B cell (primary cell): Measurements from ENCODE around the gene EMP2. TPM values are rescaled to one million over a fixed set of nuclear protein-coding genes. Genes with fewer than 3 reads are reported as not detected.

Experiments
- ATAC-seq: fragments of 200-7000 bp; cut with Tn5 transposase; one replicate; pipeline ENCODE4 v1.10.0; 2021; ENCODE audit warnings: low read depth, mild to moderate bottlenecking, moderate number of reproducible peaks, moderate library complexity
- CTCF ChIA-PET: fragments of 350-600 bp; sonication (Branson Sonifier 250); formaldehyde crosslinking; loops from one replicate; lab custom pipeline; 2021; ENCODE audit warnings: antibody characterized with exemption, inconsistent platforms; lab: Charles Lee
- POLR2A ChIA-PET: fragments of 350-600 bp; sonication (Branson Sonifier 250); formaldehyde crosslinking; loops from one replicate; lab custom pipeline; 2021; ENCODE audit warnings: antibody characterized with exemption; lab: Charles Lee
- DNase-seq: peaks from one replicate; pipeline ENCODE4 v3.0.0; 2013
- H2AFZ ChIP-seq: 2 replicates; pipeline ENCODE4 v1.6.1; 2012; ENCODE audit warnings: mild to moderate bottlenecking, low read depth, low read length; ENCODE audit not compliant: insufficient read depth, poor library complexity, severe bottlenecking
- H3K27ac ChIP-seq, 2 donors: 1 replicate in 1 of 2; 2 replicates in 1 of 2; pipeline ENCODE4 v1.5.1; 2012 to 2013; ENCODE audit warnings: low read length in 2 of 2, mild to moderate bottlenecking in 2 of 2, moderate library complexity in 1 of 2
- H3K27me3 ChIP-seq, 4 experiments: fragments of 200-600 bp in 1 of 4; sonication (generic) in 1 of 4; replicated peaks in 1 of 4; 1 replicate in 2 of 4; 2 replicates in 2 of 4; pipeline versions ENCODE4 v1.6.1 to v1.7.0; 2013 to 2016; ENCODE audit warnings: low read length in 3 of 4, mild to moderate bottlenecking in 2 of 4, mixed read lengths in 1 of 4, moderate library complexity in 1 of 4; ENCODE audit not compliant: insufficient read depth in 4 of 4, control insufficient read depth in 3 of 4; ENCODE audit errors: control extremely low read depth in 1 of 4
- H3K36me3 ChIP-seq, 2 experiments: replicated peaks in 1 of 2; 1 replicate in 1 of 2; 2 replicates in 1 of 2; pipeline versions ENCODE4 v1.6.1 to v1.7.1; 2013; ENCODE audit warnings: low read length in 1 of 2; ENCODE audit not compliant: insufficient read depth in 2 of 2, control insufficient read depth in 1 of 2; ENCODE audit errors: control extremely low read depth in 1 of 2, extremely low read depth in 1 of 2
- H3K4me1 ChIP-seq, 2 donors: fragments of 200-600 bp in 1 of 2; sonication (generic) in 1 of 2; 1 replicate in 1 of 2; 2 replicates in 1 of 2; pipeline versions ENCODE4 v1.5.1 to v1.6.1; 2013 to 2017; ENCODE audit warnings: low read length in 2 of 2; ENCODE audit not compliant: control insufficient read depth in 2 of 2, insufficient read depth in 2 of 2
- H3K4me2 ChIP-seq: replicated peaks from 2 replicates; pipeline ENCODE3; 2012; ENCODE audit warnings: mild to moderate bottlenecking, low read depth, low read length; ENCODE audit not compliant: poor library complexity, severe bottlenecking
- H3K4me3 ChIP-seq, 5 experiments: fragments of 200-600 bp in 1 of 5; sonication (generic) in 1 of 5; 1 replicate in 3 of 5; 2 replicates in 2 of 5; pipeline versions ENCODE4 v1.5.1 to v1.7.0; 2011 to 2016; ENCODE audit warnings: low read length in 4 of 5, mild to moderate bottlenecking in 4 of 5, low read depth in 2 of 5, control low read depth in 1 of 5, moderate library complexity in 1 of 5; ENCODE audit not compliant: insufficient read depth in 1 of 5; ENCODE audit errors: control extremely low read depth in 1 of 5, extremely low read depth in 1 of 5
- H3K79me2 ChIP-seq: fragments of 200-600 bp; sonication (generic); one replicate; pipeline ENCODE4 v1.6.0; 2016; ENCODE audit warnings: low read length; ENCODE audit not compliant: control insufficient read depth, insufficient read depth
- H3K9ac ChIP-seq: fragments of 200-600 bp; sonication (generic); 2 replicates; pipeline ENCODE4 v1.6.1; 2017; ENCODE audit warnings: mild to moderate bottlenecking, low read length, moderate library complexity
- H3K9me3 ChIP-seq, 3 donors: one replicate each; pipeline versions ENCODE4 v1.6.1 to v1.7.1; 2013; ENCODE audit warnings: low read length in 2 of 3; ENCODE audit not compliant: control insufficient read depth in 2 of 3, insufficient read depth in 1 of 3; ENCODE audit errors: control extremely low read depth in 1 of 3
- H4K20me1 ChIP-seq: 2 replicates; pipeline ENCODE4 v1.6.0; 2012; ENCODE audit warnings: mild to moderate bottlenecking, low read length; ENCODE audit not compliant: insufficient read depth, control insufficient read depth, poor library complexity, severe bottlenecking
- H3K27ac Mint-ChIP-seq: one replicate; pipeline ENCODE4 v1.8.0; 2021; ENCODE audit warnings: mixed read lengths
- H3K27me3 Mint-ChIP-seq: one replicate; pipeline ENCODE4 v1.8.0; 2021; ENCODE audit warnings: mixed read lengths
- H3K4me1 Mint-ChIP-seq: one replicate; pipeline ENCODE4 v1.8.0; 2021; ENCODE audit warnings: mixed read lengths
- H3K4me3 Mint-ChIP-seq: one replicate; pipeline ENCODE4 v1.8.0; 2021; ENCODE audit warnings: mixed read lengths
- H3K9me3 Mint-ChIP-seq: one replicate; pipeline ENCODE4 v1.8.0; 2022; ENCODE audit warnings: mixed read lengths; ENCODE audit not compliant: insufficient read depth
- CTCF ChIP-seq: fragments of 200-600 bp; IDR thresholded peaks from one replicate; pipeline ENCODE4 v1.8.0; 2022; ENCODE audit warnings: antibody characterized with exemption, mild to moderate bottlenecking
- EZH2 ChIP-seq: IDR thresholded peaks from 2 replicates; pipeline ENCODE4 v1.6.1; 2012; ENCODE audit warnings: borderline replicate concordance, low read depth, mild to moderate bottlenecking, moderate library complexity, low read length; ENCODE audit not compliant: insufficient read depth, poor library complexity, severe bottlenecking
- WGBS: methylation state at CpG from one replicate; pipeline ENCODE4 v1.1.5; 2013; ENCODE audit warnings: missing lambda C conversion rate; ENCODE audit not compliant: insufficient coverage; 5-methylcytosine and 5-hydroxymethylcytosine counted together
- intact Hi-C: fragments of 100-400 bp; cut with micrococcal nuclease; formaldehyde crosslinking; loops from one replicate; pipeline ENCODE4 v1.10.0; 2022
- polyA plus RNA-seq: library from polyadenylated mRNA; depleted of rRNA; stranded (reverse); fragments of >200 nt; gene quantifications from 2 replicates; pipeline ENCODE4 v1.2.3, GENCODE V29; 2012
- total RNA-seq, 2 donors: library from RNA; stranded (reverse); fragments of 120-200 nt in 1 of 2; gene quantifications; 1 replicate in 1 of 2; 2 replicates in 1 of 2; pipeline versions ENCODE4 v1.2.3 to v1.2.4, GENCODE V29; 2013 to 2022

Gene EMP2
- total and polyA plus RNA-seq, 2 donors (not counting 1 experiment from before 2014, with no cell fraction given) = 0.01 TPM; not detected in 1

GRCh38 chr16:10609402-10609774 lies 29.0 kb upstream of the EMP2 start:
- Histone ChIP-seq H3K36me3 (no peaks in the 10 kb centered on the region), H4K20me1 (no peaks in the 10 kb centered on the region), H3K9me3 (peaks cover 0 to 4% (median 0%) of the 10 kb centered on the region in 3 donors), H3K9ac (no peak overlapping the region), H3K27me3 (peaks cover 0 to 11% (median 1%) of the 10 kb centered on the region in 4 experiments), H3K4me3 (no peak overlapping the region), H3K4me2 (no peak overlapping the region), H3K79me2 (no peaks in the 10 kb centered on the region), H3K27ac (no peak overlapping the region), H3K4me1 (peaks cover 14 to 15% of the 10 kb centered on the region in 2 donors), H2AFZ (no peak overlapping the region)
- Mint-ChIP-seq H3K27me3 (peaks cover 4% of the 10 kb centered on the region), H3K9me3 (no peaks in the 10 kb centered on the region), H3K4me3 (no peak overlapping the region), H3K4me1 (peaks cover 16% of the 10 kb centered on the region), H3K27ac (no peak overlapping the region)
- TF ChIP-seq CTCF (no peak), EZH2 (no peak)
- intact Hi-C loops = no loop called here
- 93% methylated on average over 6 of the region's 7 CpGs for WGBS
- DNase-seq = no peak
- no peak for ATAC-seq
- ChIA-PET CTCF (interaction anchor here (1.2 kb wide), 1 partner anchor 19 kb away, joined by 3 read pairs; no protein-coding TSS in a partner anchor), POLR2A (no interaction called here)

GRCh38 chr16:10608687-10609401 lies 28.4 kb upstream of the EMP2 start:
- ATAC-seq (no peak), DNase-seq (no peak)
- ChIA-PET POLR2A (no interaction called here), CTCF (interaction anchor here (0.6 to 1.2 kb wide), 2 partner anchors 19 to 49 kb away, joined by 3 read pairs; no protein-coding TSS in a partner anchor)
- no peak overlapping the region for H3K27ac ChIP-seq
- H3K4me1 ChIP-seq = peaks cover 10% of the 10 kb centered on the region in 2 donors
- no peak overlapping the region for H3K4me3 ChIP-seq
- peaks cover 0 to 11% (median 1%) of the 10 kb centered on the region in 4 experiments for H3K27me3 ChIP-seq
- 81% methylated on average over 9 of the region's 11 CpGs for WGBS
- H3K27ac Mint-ChIP-seq = no peak overlapping the region
- no peaks in the 10 kb centered on the region for H3K36me3 ChIP-seq
- no peak overlapping the region for H3K4me3 Mint-ChIP-seq
- H3K4me2 ChIP-seq = no peak overlapping the region
- H3K9me3 ChIP-seq = peaks cover 0 to 4% (median 0%) of the 10 kb centered on the region in 3 donors
- no peaks in the 10 kb centered on the region for H4K20me1 ChIP-seq
- intact Hi-C loops = no loop called here
- no peak overlapping the region for H2AFZ ChIP-seq
- no peak for TF ChIP-seq CTCF
- TF ChIP-seq EZH2 = no peak
- H3K79me2 ChIP-seq = no peaks in the 10 kb centered on the region
- H3K4me1 Mint-ChIP-seq = peaks cover 12% of the 10 kb centered on the region
- no peak overlapping the region for H3K9ac ChIP-seq
- H3K27me3 Mint-ChIP-seq = peaks cover 4% of the 10 kb centered on the region
- no peaks in the 10 kb centered on the region for H3K9me3 Mint-ChIP-seq
